ENCODE measurements around the gene ZC3H15. TPM values are rescaled to one million over a fixed set of nuclear protein-coding genes. Genes with fewer than 3 reads are reported as not detected.

Gene ZC3H15
- total and polyA plus RNA-seq, 2 of the 8 experiments (the other 6 are each of a cell fraction or from before 2014, with no cell fraction given): 32.0 to 80.8 TPM

DNA sequence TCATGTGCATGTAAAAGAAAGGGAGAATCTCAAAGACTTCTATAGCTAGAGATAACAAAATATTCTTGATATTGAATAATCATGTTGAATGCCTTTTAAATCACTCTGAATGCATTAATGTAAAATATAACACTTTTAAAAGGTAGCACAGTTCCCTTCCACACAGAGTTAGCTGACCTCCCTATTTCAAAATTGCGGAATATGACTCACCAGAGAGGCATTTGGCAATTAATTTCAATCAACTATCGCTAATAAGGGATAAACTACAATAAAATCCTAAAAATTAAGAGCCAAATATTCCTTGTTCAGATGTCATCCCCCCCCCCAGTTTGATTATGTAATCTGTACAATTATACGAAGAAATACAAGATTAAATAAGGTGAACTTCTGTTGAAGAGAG is 29.3 kb downstream of the ZC3H15 start (continued):
- TF ChIP-seq POU5F1 (IDR thresholded peaks at IDR 0.05; ENCODE audit: low read depth, low read length): no peak
- TF ChIP-seq POLR2A (IDR thresholded peaks at IDR 0.05; ENCODE audit: control extremely low read depth in 1 of 2, low read depth in 2 of 2, low read length in 2 of 2): no peak
- TF ChIP-seq ZNF274 (IDR thresholded peaks at IDR 0.05; ENCODE audit: borderline replicate concordance, extremely low read depth, low read length): no peak
- TF ChIP-seq TAF7 (optimal IDR thresholded peaks at IDR 0.05; ENCODE audit: borderline replicate concordance, low read depth, low read length): no peak
- no peak for TF ChIP-seq EGR1 (IDR thresholded peaks at IDR 0.05; ENCODE audit: borderline replicate concordance, low read depth, low read length)
- no peak for TF ChIP-seq SUZ12 (IDR thresholded peaks at IDR 0.05; ENCODE audit: low read length)

Measured in H1 (cell line).